HEK293T (cell line): Measurements from ENCODE around the gene MAX.

Experiments
- SP1 ChIP-seq: fragments of 450-650 bp; IDR thresholded peaks from 2 replicates; pipeline ENCODE4 v1.6.1; 2017
- TF ChIP-seq, protein P1 (sequence below): fragments of 450-650 bp; IDR thresholded peaks from 2 replicates; pipeline ENCODE4 v1.6.1; 2016

DNA sequence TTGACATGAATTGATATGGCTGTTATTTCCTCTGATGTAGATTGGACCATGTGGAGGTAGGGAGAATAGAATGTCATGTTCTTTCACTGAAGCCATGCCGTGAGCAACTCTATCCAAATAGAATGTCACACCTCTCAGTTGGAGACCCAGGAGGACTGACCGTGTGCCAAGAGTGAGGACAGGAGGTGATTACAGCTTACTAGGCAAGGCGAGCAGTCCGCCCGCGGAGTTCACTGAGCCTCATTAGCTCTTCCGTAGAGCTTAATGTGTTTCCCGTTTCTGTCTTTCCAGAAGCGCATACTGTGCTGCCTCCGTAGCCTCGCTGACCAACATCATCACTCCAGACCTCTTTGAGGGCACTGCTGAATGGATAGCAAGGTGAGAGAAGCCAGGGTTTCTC, 70.0 kb downstream of the MAX start:
- TF ChIP-seq, protein P1, sequence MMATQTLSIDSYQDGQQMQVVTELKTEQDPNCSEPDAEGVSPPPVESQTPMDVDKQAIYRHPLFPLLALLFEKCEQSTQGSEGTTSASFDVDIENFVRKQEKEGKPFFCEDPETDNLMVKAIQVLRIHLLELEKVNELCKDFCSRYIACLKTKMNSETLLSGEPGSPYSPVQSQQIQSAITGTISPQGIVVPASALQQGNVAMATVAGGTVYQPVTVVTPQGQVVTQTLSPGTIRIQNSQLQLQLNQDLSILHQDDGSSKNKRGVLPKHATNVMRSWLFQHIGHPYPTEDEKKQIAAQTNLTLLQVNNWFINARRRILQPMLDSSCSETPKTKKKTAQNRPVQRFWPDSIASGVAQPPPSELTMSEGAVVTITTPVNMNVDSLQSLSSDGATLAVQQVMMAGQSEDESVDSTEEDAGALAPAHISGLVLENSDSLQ, result no peak
- TF ChIP-seq SP1, result no peak
